H1 (cell line): Measurements from ENCODE around the gene MROH8. TPM values are rescaled to one million over a fixed set of nuclear protein-coding genes. Genes with fewer than 3 reads are reported as not detected.

Source experiments
- ASH2L ChIP-seq: fragments of 200-600, 300-600 bp; sonication (generic); IDR thresholded peaks from one replicate; pipeline ENCODE4 v1.7.1; 2017; ENCODE audit warnings: low read length
- ATF2 ChIP-seq: IDR thresholded peaks from 2 replicates; pipeline ENCODE4 v1.6.1; 2012; ENCODE audit warnings: low read length, inconsistent platforms
- CHD2 ChIP-seq: IDR thresholded peaks from 2 replicates; pipeline ENCODE4 v1.6.1; 2012; ENCODE audit warnings: low read length, improper control_type of control experiment
- CTBP2 ChIP-seq: IDR thresholded peaks from 2 replicates; pipeline ENCODE4 v1.7.0; 2011; ENCODE audit warnings: borderline replicate concordance, mild to moderate bottlenecking, moderate library complexity, mixed read lengths, low read length; ENCODE audit not compliant: insufficient read depth, insufficient read length
- EGR1 ChIP-seq: IDR thresholded peaks from 2 replicates; pipeline ENCODE4 v1.6.1; 2011; ENCODE audit warnings: low read depth, low read length, borderline replicate concordance
- EZH2 ChIP-seq: fragments of 200-600 bp; sonication (generic); IDR thresholded peaks from 2 replicates; pipeline ENCODE4 v1.7.1; 2012; ENCODE audit warnings: low read depth, mild to moderate bottlenecking, moderate library complexity, low read length, inconsistent platforms; ENCODE audit not compliant: severe bottlenecking
- GABPA ChIP-seq: IDR thresholded peaks from 2 replicates; pipeline ENCODE4 v1.6.1; 2011; ENCODE audit warnings: mild to moderate bottlenecking, low read length, moderate library complexity, borderline replicate concordance; ENCODE audit not compliant: insufficient read depth
- HDAC6 ChIP-seq: IDR thresholded peaks from one replicate; pipeline ENCODE4 v1.7.1; 2012; ENCODE audit warnings: low read depth, mild to moderate bottlenecking, inconsistent platforms, low read length, moderate library complexity
- KDM4A ChIP-seq: IDR thresholded peaks from one replicate; pipeline ENCODE4 v1.7.1; 2012; ENCODE audit warnings: low read depth, mild to moderate bottlenecking, moderate library complexity, low read length, inconsistent platforms; ENCODE audit not compliant: severe bottlenecking
- NRF1 ChIP-seq: IDR thresholded peaks from 2 replicates; pipeline ENCODE4 v1.6.1; 2011; ENCODE audit warnings: mild to moderate bottlenecking, low read depth, low read length, improper control_type of control experiment
- RAD21 ChIP-seq, 2 experiments: IDR thresholded peaks in 1 of 2; conservative IDR thresholded peaks in 1 of 2; 2 replicates each; pipeline ENCODE4 v1.6.1; 2011; ENCODE audit warnings: low read depth in 2 of 2, low read length in 2 of 2, improper control_type of control experiment in 1 of 2, inconsistent platforms in 1 of 2, mild to moderate bottlenecking in 1 of 2, moderate library complexity in 1 of 2
- SIX5 ChIP-seq: IDR thresholded peaks from 2 replicates; pipeline ENCODE4 v1.6.1; 2011; ENCODE audit warnings: mild to moderate bottlenecking, low read depth, low read length
- TAF7 ChIP-seq: optimal IDR thresholded peaks from 2 replicates; pipeline ENCODE3; 2011; ENCODE audit warnings: low read depth, mild to moderate bottlenecking, inconsistent platforms, low read length, moderate library complexity, borderline replicate concordance
- TBP ChIP-seq: IDR thresholded peaks from 2 replicates; pipeline ENCODE4 v1.6.1; 2011; ENCODE audit warnings: low read depth, low read length, improper control_type of control experiment
- TCF12 ChIP-seq: IDR thresholded peaks from 2 replicates; pipeline ENCODE4 v1.6.1; 2011; ENCODE audit warnings: low read depth, mild to moderate bottlenecking, low read length
- TEAD4 ChIP-seq: IDR thresholded peaks from 2 replicates; pipeline ENCODE4 v1.6.1; 2012; ENCODE audit warnings: low read depth, low read length, inconsistent platforms, mixed read lengths
- polyA plus RNA-seq, 7 experiments: library from polyadenylated mRNA; depleted of rRNA in 3 of 7; stranded (reverse) in 5 of 7; unstranded in 2 of 7; fragments of >200 nt in 5 of 7; fragments of 200-250 nt in 2 of 7; gene quantifications; 1 replicate in 5 of 7; 2 replicates in 1 of 7; 4 replicates in 1 of 7; pipeline versions ENCODE4 v1.2.1 to v1.2.3, GENCODE V29; 2011 to 2013; ENCODE audit warnings: missing spikeins in 2 of 7, mixed read lengths in 2 of 7
- total RNA-seq: library from RNA; stranded (reverse); fragmentation: NEBNext Ultra II Directional; extraction: Animal tissue kit (Norgen Biotek cat#: 25700); gene quantifications from 2 replicates; pipeline ENCODE4 v1.2.1, GENCODE V29; 2021
- TF ChIP-seq, protein P1 (sequence below): IDR thresholded peaks from 2 replicates; pipeline ENCODE4 v1.6.1; 2011; ENCODE audit warnings: low read length, improper control_type of control experiment
- TF ChIP-seq, protein P2 (sequence below): IDR thresholded peaks from 2 replicates; pipeline ENCODE4 v1.6.1; 2012; ENCODE audit warnings: inconsistent platforms

Gene MROH8
- total and polyA plus RNA-seq, 2 of the 8 experiments (the other 6 are each of a cell fraction or from before 2014, with no cell fraction given), result 0.50 to 0.86 TPM

- TF ChIP-seq NRF1 (no peak), SIX5 (peak; percentile 70), TEAD4 (0 out of 2 replicates have a peak, but pooled peaks have one; percentile 4), TBP (peak; percentile 88), HDAC6 (no peak), EZH2 (no peak), ASH2L (no peak), RAD21 (IDR thresholded peaks at IDR 0.05 in 1 of 2, conservative IDR thresholded peaks at IDR 0.05 in 1 of 2; ENCODE audit: low read depth in 2 of 2, low read length in 2 of 2) (no peak), TAF7 (peak; percentile 83), KDM4A (peak; percentile 70), EGR1 (no peak), CHD2 (peak; percentile 94), CTBP2 (no peak), ATF2 (peak; percentile 81), GABPA (no peak), TCF12 (0 out of 2 replicates have a peak, but pooled peaks have one; percentile 25)
- TF ChIP-seq, protein P1, sequence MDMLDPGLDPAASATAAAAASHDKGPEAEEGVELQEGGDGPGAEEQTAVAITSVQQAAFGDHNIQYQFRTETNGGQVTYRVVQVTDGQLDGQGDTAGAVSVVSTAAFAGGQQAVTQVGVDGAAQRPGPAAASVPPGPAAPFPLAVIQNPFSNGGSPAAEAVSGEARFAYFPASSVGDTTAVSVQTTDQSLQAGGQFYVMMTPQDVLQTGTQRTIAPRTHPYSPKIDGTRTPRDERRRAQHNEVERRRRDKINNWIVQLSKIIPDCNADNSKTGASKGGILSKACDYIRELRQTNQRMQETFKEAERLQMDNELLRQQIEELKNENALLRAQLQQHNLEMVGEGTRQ, result no peak
- TF ChIP-seq, protein P2, sequence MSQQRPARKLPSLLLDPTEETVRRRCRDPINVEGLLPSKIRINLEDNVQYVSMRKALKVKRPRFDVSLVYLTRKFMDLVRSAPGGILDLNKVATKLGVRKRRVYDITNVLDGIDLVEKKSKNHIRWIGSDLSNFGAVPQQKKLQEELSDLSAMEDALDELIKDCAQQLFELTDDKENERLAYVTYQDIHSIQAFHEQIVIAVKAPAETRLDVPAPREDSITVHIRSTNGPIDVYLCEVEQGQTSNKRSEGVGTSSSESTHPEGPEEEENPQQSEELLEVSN, result peak; percentile 95
Measured at GRCh38 chr20:37095599-37096414, 83.5 kb downstream of the MROH8 start, which contains the start of gene RBL1 (continued).
